Activated T-helper 2 cell treated with anti-CD3 and anti-CD28 coated beads, Interferon-gamma antibody, Interleukin-2, Interleukin-4, amounts not matched to agents 10 μg/mL and 5 μg/mL and 100 μg/mL, durations not matched to agents 14 hours and 24 hours and 36 hours (primary cell): ENCODE data around the gene NGEF. TPM values are rescaled to one million over a fixed set of nuclear protein-coding genes. Genes with fewer than 3 reads are reported as not detected.
A peak's percentile ranks its signal among the peaks of the same experiment; 100 is the strongest.

ENCODE experiments used
- DNase-seq: peaks from one replicate; pipeline ENCODE4 v3.0.0; 2021; ENCODE audit warnings: low spot score
- H3K27ac Mint-ChIP-seq: one replicate; pipeline ENCODE4 v1.8.0; 2021; ENCODE audit warnings: mixed read lengths
- H3K27me3 Mint-ChIP-seq: one replicate; pipeline ENCODE4 v1.8.0; 2021; ENCODE audit warnings: low read depth, mixed read lengths
- H3K36me3 Mint-ChIP-seq: one replicate; pipeline ENCODE4 v1.8.0; 2021; ENCODE audit warnings: low read depth, mixed read lengths
- H3K4me1 Mint-ChIP-seq: one replicate; pipeline ENCODE4 v1.8.0; 2021; ENCODE audit warnings: low read depth, mixed read lengths
- H3K4me3 Mint-ChIP-seq: one replicate; pipeline ENCODE4 v1.8.0; 2021; ENCODE audit warnings: low read depth, mild to moderate bottlenecking, moderate library complexity, mixed read lengths
- H3K9me3 Mint-ChIP-seq: one replicate; pipeline ENCODE4 v1.8.0; 2021; ENCODE audit warnings: mixed read lengths
- intact Hi-C: fragments of 100-400 bp; cut with micrococcal nuclease; formaldehyde crosslinking; loops from one replicate; pipeline ENCODE4 v1.15.1; 2023
- total RNA-seq: library from RNA; stranded (reverse); gene quantifications from 2 replicates; pipeline ENCODE4 v1.2.3, GENCODE V29; 2022

Gene NGEF
- total RNA-seq, 1 donor from 2014 or later: 2.5 TPM

GRCh38 chr2:232896720-232897597 is 116.1 kb downstream of the NGEF start:
- no peaks in the 10 kb centered on the region for H3K9me3 Mint-ChIP-seq
- no peak overlapping the region for H3K4me3 Mint-ChIP-seq
- DNase-seq: no peak
- intact Hi-C loops: loop anchor here (5.0 to 10.0 kb wide), 2 partner anchors 168 to 350 kb away; partner anchors contain the start of gene INPP5D
- no peak overlapping the region for H3K27ac Mint-ChIP-seq
- no peaks in the 10 kb centered on the region for H3K27me3 Mint-ChIP-seq
- H3K4me1 Mint-ChIP-seq: peaks cover 9% of the 10 kb centered on the region
- no peaks in the 10 kb centered on the region for H3K36me3 Mint-ChIP-seq

GRCh38 chr2:232896111-232896510 is 116.9 kb downstream of the NGEF start:
- H3K9me3 Mint-ChIP-seq: no peaks in the 10 kb centered on the region
- H3K27me3 Mint-ChIP-seq: no peaks in the 10 kb centered on the region
- peaks cover 10% of the 10 kb centered on the region for H3K4me1 Mint-ChIP-seq
- H3K4me3 Mint-ChIP-seq: no peak overlapping the region
- peak overlapping the region; percentile 77 for H3K27ac Mint-ChIP-seq
- intact Hi-C loops: loop anchor here (5.0 to 10.0 kb wide), 2 partner anchors 169 to 351 kb away; partner anchors contain the start of gene INPP5D
- DNase-seq: no peak
- H3K36me3 Mint-ChIP-seq: no peaks in the 10 kb centered on the region

GRCh38 chr2:232894746-232895145 is 118.3 kb downstream of the NGEF start:
- Mint-ChIP-seq H3K4me1 (peaks cover 12% of the 10 kb centered on the region), H3K27me3 (no peaks in the 10 kb centered on the region), H3K36me3 (no peaks in the 10 kb centered on the region), H3K9me3 (no peaks in the 10 kb centered on the region), H3K27ac (peak overlapping the region; percentile 21), H3K4me3 (no peak overlapping the region)
- intact Hi-C loops: loop anchor here (5.0 to 10.0 kb wide), 2 partner anchors 170 to 353 kb away; partner anchors contain the start of gene INPP5D
- DNase-seq: no peak

GRCh38 chr2:232894251-232894650 is 118.8 kb downstream of the NGEF start:
- no peaks in the 10 kb centered on the region for H3K27me3 Mint-ChIP-seq
- no peaks in the 10 kb centered on the region for H3K9me3 Mint-ChIP-seq
- H3K4me1 Mint-ChIP-seq: peaks cover 12% of the 10 kb centered on the region
- DNase-seq: no peak
- H3K27ac Mint-ChIP-seq: no peak overlapping the region
- H3K4me3 Mint-ChIP-seq: no peak overlapping the region
- H3K36me3 Mint-ChIP-seq: no peaks in the 10 kb centered on the region
- intact Hi-C loops: loop anchor here (10.0 kb wide), 1 partner anchor 171 kb away; the partner anchor contains the start of gene INPP5D

- Mint-ChIP-seq H3K4me1 (peaks cover 12% of the 10 kb centered on the region), H3K4me3 (no peak overlapping the region), H3K36me3 (no peaks in the 10 kb centered on the region), H3K27me3 (no peaks in the 10 kb centered on the region), H3K27ac (no peak overlapping the region), H3K9me3 (no peaks in the 10 kb centered on the region)
- intact Hi-C loops: loop anchor here (10.0 kb wide), 1 partner anchor 171 kb away; the partner anchor contains the start of gene INPP5D
- DNase-seq: no peak
Measured at GRCh38 chr2:232893834-232894233, 119.2 kb downstream of the NGEF start.

- Mint-ChIP-seq H3K4me1 (peaks cover 10% of the 10 kb centered on the region), H3K36me3 (no peaks in the 10 kb centered on the region), H3K27ac (no peak overlapping the region), H3K4me3 (no peak overlapping the region), H3K27me3 (no peaks in the 10 kb centered on the region), H3K9me3 (no peaks in the 10 kb centered on the region)
- DNase-seq: no peak
- intact Hi-C loops: loop anchor here (10.0 kb wide), 1 partner anchor 172 kb away; the partner anchor contains the start of gene INPP5D
Measured at GRCh38 chr2:232892843-232893242, 120.2 kb downstream of the NGEF start.

- Mint-ChIP-seq H3K9me3 (no peaks in the 10 kb centered on the region), H3K27me3 (no peaks in the 10 kb centered on the region), H3K4me3 (no peak overlapping the region), H3K4me1 (peaks cover 7% of the 10 kb centered on the region), H3K27ac (no peak overlapping the region), H3K36me3 (no peaks in the 10 kb centered on the region)
- no peak for DNase-seq
- intact Hi-C loops: loop anchor here (10.0 kb wide), 1 partner anchor 173 kb away; the partner anchor contains the start of gene INPP5D
Measured at GRCh38 chr2:232892221-232892620, 120.8 kb downstream of the NGEF start.

GRCh38 chr2:232891621-232892071 is 121.4 kb downstream of the NGEF start:
- no peak overlapping the region for H3K4me3 Mint-ChIP-seq
- H3K27me3 Mint-ChIP-seq: no peaks in the 10 kb centered on the region
- intact Hi-C loops: loop anchor here (10.0 kb wide), 1 partner anchor 173 kb away; the partner anchor contains the start of gene INPP5D
- H3K4me1 Mint-ChIP-seq: peaks cover 7% of the 10 kb centered on the region
- H3K36me3 Mint-ChIP-seq: no peaks in the 10 kb centered on the region
- H3K27ac Mint-ChIP-seq: no peak overlapping the region
- DNase-seq: no peak
- no peaks in the 10 kb centered on the region for H3K9me3 Mint-ChIP-seq

GRCh38 chr2:232890896-232891601 is 122.0 kb downstream of the NGEF start:
- Mint-ChIP-seq H3K9me3 (no peaks in the 10 kb centered on the region), H3K27ac (no peak overlapping the region), H3K4me1 (peaks cover 5% of the 10 kb centered on the region), H3K4me3 (no peak overlapping the region), H3K27me3 (no peaks in the 10 kb centered on the region), H3K36me3 (no peaks in the 10 kb centered on the region)
- intact Hi-C loops: loop anchor here (10.0 kb wide), 1 partner anchor 174 kb away; the partner anchor contains the start of gene INPP5D
- DNase-seq: no peak

- Mint-ChIP-seq H3K27ac (no peak overlapping the region), H3K9me3 (no peaks in the 10 kb centered on the region), H3K4me1 (peaks cover 5% of the 10 kb centered on the region), H3K27me3 (no peaks in the 10 kb centered on the region), H3K36me3 (no peaks in the 10 kb centered on the region), H3K4me3 (no peak overlapping the region)
- no peak for DNase-seq
- intact Hi-C loops: loop anchor here (10.0 kb wide), 1 partner anchor 174 kb away; the partner anchor contains the start of gene INPP5D
Measured at GRCh38 chr2:232890536-232890895, 122.5 kb downstream of the NGEF start.

- intact Hi-C loops: loop anchor here (10.0 kb wide), 1 partner anchor 175 kb away; the partner anchor contains the start of gene INPP5D
- H3K9me3 Mint-ChIP-seq: no peaks in the 10 kb centered on the region
- DNase-seq: no peak
- H3K4me1 Mint-ChIP-seq: peaks cover 5% of the 10 kb centered on the region
- H3K36me3 Mint-ChIP-seq: no peaks in the 10 kb centered on the region
- H3K4me3 Mint-ChIP-seq: no peak overlapping the region
- H3K27ac Mint-ChIP-seq: no peak overlapping the region
- no peaks in the 10 kb centered on the region for H3K27me3 Mint-ChIP-seq
Measured at GRCh38 chr2:232889876-232890401, 123.1 kb downstream of the NGEF start.

- Mint-ChIP-seq H3K27me3 (no peaks in the 10 kb centered on the region), H3K4me3 (no peak overlapping the region), H3K36me3 (no peaks in the 10 kb centered on the region), H3K9me3 (no peaks in the 10 kb centered on the region), H3K27ac (no peak overlapping the region), H3K4me1 (peaks cover 5% of the 10 kb centered on the region)
- intact Hi-C loops: no loop called here
- DNase-seq: no peak
Measured at GRCh38 chr2:232888839-232889529, 124.1 kb downstream of the NGEF start.
